Mammary epithelial cell (primary cell): ENCODE results near the gene SLIT1.

Experiments used
- EZH2 ChIP-seq: IDR thresholded peaks from 2 replicates; pipeline ENCODE4 v1.6.1; 2012; ENCODE audit warnings: low read length, inconsistent platforms, borderline replicate concordance
- TF ChIP-seq, protein P1 (sequence below), 2 donors: IDR thresholded peaks in 1 of 2; conservative IDR thresholded peaks in 1 of 2; 2 replicates each; pipeline ENCODE4 v1.5.1; 2011 to 2012; ENCODE audit warnings: inconsistent platforms in 2 of 2, low read length in 2 of 2, mild to moderate bottlenecking in 2 of 2, control low read depth in 1 of 2, low read depth in 1 of 2; ENCODE audit not compliant: insufficient read depth in 1 of 2; ENCODE audit errors: extremely low read depth in 1 of 2

DNA sequence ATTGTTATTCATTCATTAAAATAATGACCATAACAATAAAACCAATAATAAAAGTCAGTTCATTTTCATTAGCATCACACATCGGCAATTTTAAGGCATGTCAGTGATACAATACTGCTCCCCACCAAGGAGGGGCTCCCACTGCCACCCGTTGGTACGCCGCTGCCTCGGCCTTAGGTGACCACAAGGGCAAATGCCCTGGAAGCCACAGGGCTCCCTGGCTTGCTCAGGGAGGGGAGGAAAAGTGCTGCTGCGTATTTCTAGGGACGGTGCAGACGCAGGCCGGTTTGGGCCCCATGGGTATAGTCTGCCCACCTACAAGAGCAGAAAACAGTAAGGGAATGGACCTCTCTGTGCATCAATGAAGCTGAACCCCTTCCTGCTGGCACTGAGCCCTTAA lies 85.1 kb downstream of the SLIT1 start:
- TF ChIP-seq, protein P1, sequence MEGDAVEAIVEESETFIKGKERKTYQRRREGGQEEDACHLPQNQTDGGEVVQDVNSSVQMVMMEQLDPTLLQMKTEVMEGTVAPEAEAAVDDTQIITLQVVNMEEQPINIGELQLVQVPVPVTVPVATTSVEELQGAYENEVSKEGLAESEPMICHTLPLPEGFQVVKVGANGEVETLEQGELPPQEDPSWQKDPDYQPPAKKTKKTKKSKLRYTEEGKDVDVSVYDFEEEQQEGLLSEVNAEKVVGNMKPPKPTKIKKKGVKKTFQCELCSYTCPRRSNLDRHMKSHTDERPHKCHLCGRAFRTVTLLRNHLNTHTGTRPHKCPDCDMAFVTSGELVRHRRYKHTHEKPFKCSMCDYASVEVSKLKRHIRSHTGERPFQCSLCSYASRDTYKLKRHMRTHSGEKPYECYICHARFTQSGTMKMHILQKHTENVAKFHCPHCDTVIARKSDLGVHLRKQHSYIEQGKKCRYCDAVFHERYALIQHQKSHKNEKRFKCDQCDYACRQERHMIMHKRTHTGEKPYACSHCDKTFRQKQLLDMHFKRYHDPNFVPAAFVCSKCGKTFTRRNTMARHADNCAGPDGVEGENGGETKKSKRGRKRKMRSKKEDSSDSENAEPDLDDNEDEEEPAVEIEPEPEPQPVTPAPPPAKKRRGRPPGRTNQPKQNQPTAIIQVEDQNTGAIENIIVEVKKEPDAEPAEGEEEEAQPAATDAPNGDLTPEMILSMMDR (conservative IDR thresholded peaks at IDR 0.05 in 1 of 2, IDR thresholded peaks at IDR 0.05 in 1 of 2; ENCODE audit: extremely low read depth in 1 of 2, insufficient read depth in 1 of 2, low read depth in 1 of 2, low read length in 2 of 2): no peak
- TF ChIP-seq EZH2: no peak
